Hematopoietic multipotent progenitor cell (in vitro differentiated cells): ENCODE measurements around the gene TMEM115. TPM values are rescaled to one million over a fixed set of nuclear protein-coding genes. Genes with fewer than 3 reads are reported as not detected.

ENCODE experiments used
- DNase-seq, 3 donors: peaks; one replicate each; pipeline ENCODE4 v3.0.0-alpha.2; 2011 to 2015; ENCODE audit warnings: low read depth in 2 of 3, low spot score in 2 of 3
- total RNA-seq: library from RNA; depleted of rRNA; stranded (reverse); fragments of >200 nt; gene quantifications from one replicate; pipeline ENCODE4 v1.2.3, GENCODE V29; 2012

The TMEM115 gene
- total RNA-seq: 49.3 TPM

GRCh38 chr3:50358911-50359759 lies at the start of gene TMEM115:
TSS of gene TMEM115 (minus strand) at chr3:50359521. CDS start at chr3:50359063, 458 bp downstream.
- peak; percentile 77 to 97 (median 95) for DNase-seq

- DNase-seq: no peak
Observed at GRCh38 chr3:50408443-50408944, 49.2 kb upstream of the TMEM115 start.

- DNase-seq: no peak
Observed at GRCh38 chr3:50406487-50406886, 47.2 kb upstream of the TMEM115 start.

GRCh38 chr3:50405249-50405648 lies 45.9 kb upstream of the TMEM115 start:
- DNase-seq: peak in 2 of 3 donors; percentile 32 to 69

GRCh38 chr3:50401978-50402595 lies 42.8 kb upstream of the TMEM115 start:
- no peak for DNase-seq

- DNase-seq: no peak
Observed at GRCh38 chr3:50396502-50396901, 37.2 kb upstream of the TMEM115 start.

GRCh38 chr3:50395070-50395860 lies 35.9 kb upstream of the TMEM115 start:
- DNase-seq: no peak

GRCh38 chr3:50393061-50393460 lies 33.7 kb upstream of the TMEM115 start:
- no peak for DNase-seq

GRCh38 chr3:50392101-50392715 lies 32.9 kb upstream of the TMEM115 start:
- no peak for DNase-seq

- no peak for DNase-seq
Observed at GRCh38 chr3:50390508-50391224, 31.3 kb upstream of the TMEM115 start.

GRCh38 chr3:50389414-50389767 lies 30.1 kb upstream of the TMEM115 start:
- no peak for DNase-seq

GRCh38 chr3:50388720-50389413 lies 29.5 kb upstream of the TMEM115 start:
- no peak for DNase-seq

GRCh38 chr3:50388016-50388719 lies 28.8 kb upstream of the TMEM115 start:
- DNase-seq: peak in 1 of 3 donors; percentile 32

- peak in 1 of 3 donors; percentile 34 for DNase-seq
Observed at GRCh38 chr3:50385754-50386153, 26.4 kb upstream of the TMEM115 start.

GRCh38 chr3:50383750-50384149 lies 24.4 kb upstream of the TMEM115 start:
- no peak for DNase-seq

GRCh38 chr3:50382722-50383121 lies 23.4 kb upstream of the TMEM115 start:
- no peak for DNase-seq

GRCh38 chr3:50381383-50381782 lies 22.1 kb upstream of the TMEM115 start:
- no peak for DNase-seq

- no peak for DNase-seq
Observed at GRCh38 chr3:50380405-50381085, 21.2 kb upstream of the TMEM115 start.
